Spleen (tissue), 11 donors: Measurements from ENCODE around the gene RPL23. TPM values are rescaled to one million over a fixed set of nuclear protein-coding genes. Genes with fewer than 3 reads are reported as not detected.
"Not testable (repeated sequence)": the region's sequence is repeated elsewhere in the genome, so short reads cannot be mapped to it uniquely, and the experiment has no call there.

Experiments
- DNase-seq: peaks from one replicate; pipeline ENCODE4 v3.0.0-alpha.2; 2020
- H3K27ac ChIP-seq, 8 donors: fragments of 200-600 bp; sonication (generic) in 7 of 8; 1 replicate in 4 of 8; 2 replicates in 4 of 8; pipeline versions ENCODE4 v1.5.0 to v1.8.0; 2016 to 2021; ENCODE audit warnings: inconsistent platforms in 4 of 8, mild to moderate bottlenecking in 4 of 8, moderate library complexity in 1 of 8
- H3K27me3 ChIP-seq, 7 donors: fragments of 200-600 bp; sonication (generic) in 6 of 7; replicated peaks in 1 of 7; 1 replicate in 4 of 7; 2 replicates in 3 of 7; pipeline versions ENCODE4 v1.5.0 to v1.8.0; 2016 to 2021; ENCODE audit warnings: inconsistent platforms in 3 of 7, mild to moderate bottlenecking in 1 of 7
- H3K36me3 ChIP-seq, 6 donors: fragments of 200-600 bp; sonication (generic) in 5 of 6; 1 replicate in 4 of 6; 2 replicates in 2 of 6; pipeline versions ENCODE4 v1.5.0 to v1.8.0; 2016 to 2021; ENCODE audit warnings: inconsistent platforms in 2 of 6
- H3K4me1 ChIP-seq, 6 donors: fragments of 200-600 bp; sonication (generic) in 5 of 6; 1 replicate in 3 of 6; 2 replicates in 3 of 6; pipeline versions ENCODE4 v1.5.0 to v1.8.0; 2016 to 2021; ENCODE audit warnings: inconsistent platforms in 3 of 6
- H3K4me3 ChIP-seq, 8 donors: fragments of 200-600 bp; sonication (generic) in 7 of 8; 1 replicate in 4 of 8; 2 replicates in 4 of 8; pipeline versions ENCODE4 v1.5.0 to v1.8.0; 2016 to 2021; ENCODE audit warnings: inconsistent platforms in 4 of 8, mild to moderate bottlenecking in 4 of 8, moderate library complexity in 2 of 8
- H3K9me3 ChIP-seq, 8 donors: fragments of 200-600 bp; sonication (generic) in 7 of 8; 1 replicate in 4 of 8; 2 replicates in 4 of 8; pipeline versions ENCODE4 v1.5.0 to v1.8.0; 2016 to 2021; ENCODE audit warnings: inconsistent platforms in 4 of 8
- POLR2A ChIP-seq, 3 donors: fragments of 450-650 bp; IDR thresholded peaks; one replicate each; pipeline ENCODE4 v1.5.1; 2017; ENCODE audit warnings: antibody characterized with exemption in 3 of 3, mild to moderate bottlenecking in 1 of 3
- POLR2AphosphoS5 ChIP-seq, 3 donors: sonication (generic); formaldehyde crosslinking; IDR thresholded peaks; one replicate each; pipeline ENCODE4 v1.5.1; 2017; ENCODE audit warnings: antibody characterized with exemption in 3 of 3
- WGBS, 5 donors: extraction: QIAGEN DNeasy Blood & Tissue Kit in 3 of 5; methylation state at CpG; one replicate each; pipeline versions ENCODE4 v1.1.5 to v1.1.7; 2013 to 2018; 5-methylcytosine and 5-hydroxymethylcytosine counted together
- intact Hi-C: fragments of 100-400 bp; cut with DNase I; formaldehyde crosslinking; loops from one replicate; pipeline ENCODE4 v1.15.0; 2023; ENCODE audit warnings: low total_unique reads
- polyA plus RNA-seq, 3 donors: library from polyadenylated mRNA; stranded (reverse); fragments of 200-250 nt; gene quantifications; one replicate each; pipeline ENCODE4 v1.2.1, GENCODE V29; 2013
- total RNA-seq, 7 donors: library from RNA; depleted of rRNA in 3 of 7; stranded (reverse); fragments of >200 nt in 3 of 7; fragmentation: NEBNext Ultra II Directional in 4 of 7; extraction: Animal tissue kit (Norgen Biotek cat#: 25700) in 4 of 7; gene quantifications; one replicate each; pipeline versions ENCODE4 v1.1.0 to v1.2.1, GENCODE V29; 2016 to 2021
- TF ChIP-seq, protein P1 (sequence below), 11 experiments: fragments of 200-600 bp in 7 of 11; fragments of 450-650 bp in 4 of 11; sonication (generic) in 4 of 11; IDR thresholded peaks in 8 of 11; conservative IDR thresholded peaks in 3 of 11; 1 replicate in 7 of 11; 2 replicates in 4 of 11; pipeline versions ENCODE4 v1.4.0 to v1.8.0; 2016 to 2021; ENCODE audit warnings: antibody characterized with exemption in 11 of 11, inconsistent platforms in 4 of 11, mild to moderate bottlenecking in 1 of 11
- donor health status: healthy with polysubstance abuse.
- donor health status: DM: no; HTN: no; CAD: no; lungs with moderate emphysema.
- donor health status: DM: no; HTN: no; CAD: no.
- donor health status: Bipolar disorder and iron deficiency.
- donor health status: healthy.
- donor health status: DM: no; HTN: no; CAD: no.
- donor health status: DM: yes; HTN: yes; CAD: no.

RPL23 gene
- total and polyA plus RNA-seq, 10 donors = 1,006 to 6,883 (median 1,760) TPM

GRCh38 chr17:38864636-38865398 is 11.3 kb upstream of the RPL23 start:
- 65 to 82% (median 78%) methylated on average over 11 of the region's 11 CpGs for WGBS, 5 donors
- no peak overlapping the region for H3K4me3 ChIP-seq
- H3K4me1 ChIP-seq = peaks cover 11 to 36% (median 21%) of the 10 kb centered on the region in 6 donors
- H3K27ac ChIP-seq = no peak overlapping the region
- H3K36me3 ChIP-seq = no peaks in the 10 kb centered on the region
- no peaks in the 10 kb centered on the region for H3K9me3 ChIP-seq
- TF ChIP-seq POLR2A (IDR thresholded peaks at IDR 0.05) = no peak
- TF ChIP-seq, protein P1, sequence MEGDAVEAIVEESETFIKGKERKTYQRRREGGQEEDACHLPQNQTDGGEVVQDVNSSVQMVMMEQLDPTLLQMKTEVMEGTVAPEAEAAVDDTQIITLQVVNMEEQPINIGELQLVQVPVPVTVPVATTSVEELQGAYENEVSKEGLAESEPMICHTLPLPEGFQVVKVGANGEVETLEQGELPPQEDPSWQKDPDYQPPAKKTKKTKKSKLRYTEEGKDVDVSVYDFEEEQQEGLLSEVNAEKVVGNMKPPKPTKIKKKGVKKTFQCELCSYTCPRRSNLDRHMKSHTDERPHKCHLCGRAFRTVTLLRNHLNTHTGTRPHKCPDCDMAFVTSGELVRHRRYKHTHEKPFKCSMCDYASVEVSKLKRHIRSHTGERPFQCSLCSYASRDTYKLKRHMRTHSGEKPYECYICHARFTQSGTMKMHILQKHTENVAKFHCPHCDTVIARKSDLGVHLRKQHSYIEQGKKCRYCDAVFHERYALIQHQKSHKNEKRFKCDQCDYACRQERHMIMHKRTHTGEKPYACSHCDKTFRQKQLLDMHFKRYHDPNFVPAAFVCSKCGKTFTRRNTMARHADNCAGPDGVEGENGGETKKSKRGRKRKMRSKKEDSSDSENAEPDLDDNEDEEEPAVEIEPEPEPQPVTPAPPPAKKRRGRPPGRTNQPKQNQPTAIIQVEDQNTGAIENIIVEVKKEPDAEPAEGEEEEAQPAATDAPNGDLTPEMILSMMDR (IDR thresholded peaks at IDR 0.05 in 8 of 11, conservative IDR thresholded peaks at IDR 0.05 in 3 of 11) = no peak
- TF ChIP-seq POLR2AphosphoS5 (IDR thresholded peaks at IDR 0.05) = no peak
- intact Hi-C loops = no loop called here
- no peaks in the 10 kb centered on the region for H3K27me3 ChIP-seq
- DNase-seq = no peak

DNA sequence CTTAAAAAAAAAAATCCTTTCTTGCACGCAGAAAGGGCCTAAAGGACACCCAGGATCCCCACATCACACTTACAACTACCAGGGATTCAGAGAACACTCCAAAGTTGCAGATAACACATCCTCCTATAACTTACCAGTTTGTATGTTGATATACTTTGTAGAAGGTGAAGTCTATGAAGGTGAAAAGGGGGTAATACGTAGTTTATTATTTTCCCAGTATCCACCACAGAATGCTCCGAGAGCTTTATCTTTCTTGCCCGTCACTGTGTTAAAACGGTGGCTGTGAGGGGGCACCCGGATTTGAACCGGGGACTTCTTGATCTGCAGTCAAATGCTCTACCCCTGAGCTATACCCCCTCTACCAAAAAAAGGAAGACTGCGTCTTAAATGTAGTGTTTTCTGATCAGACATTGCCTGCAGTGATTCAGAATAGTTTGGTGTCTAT is 7.9 kb upstream of the RPL23 start:
- Histone ChIP-seq H3K4me3 (no peak overlapping the region), H3K9me3 (no peaks in the 10 kb centered on the region), H3K36me3 (no peaks in the 10 kb centered on the region), H3K27ac (no peak overlapping the region), H3K27me3 (no peaks in the 10 kb centered on the region), H3K4me1 (peaks cover 0 to 14% (median 0%) of the 10 kb centered on the region in 6 donors)
- WGBS, 5 donors = 19 to 34% (median 24%) methylated on average over 8 of the region's 8 CpGs
- DNase-seq = no peak
- TF ChIP-seq POLR2AphosphoS5 (IDR thresholded peaks at IDR 0.05) = no peak
- no peak for TF ChIP-seq POLR2A (IDR thresholded peaks at IDR 0.05)
- TF ChIP-seq, protein P1 (IDR thresholded peaks at IDR 0.05 in 8 of 11, conservative IDR thresholded peaks at IDR 0.05 in 3 of 11) = no peak
- intact Hi-C loops = no loop called here

DNA sequence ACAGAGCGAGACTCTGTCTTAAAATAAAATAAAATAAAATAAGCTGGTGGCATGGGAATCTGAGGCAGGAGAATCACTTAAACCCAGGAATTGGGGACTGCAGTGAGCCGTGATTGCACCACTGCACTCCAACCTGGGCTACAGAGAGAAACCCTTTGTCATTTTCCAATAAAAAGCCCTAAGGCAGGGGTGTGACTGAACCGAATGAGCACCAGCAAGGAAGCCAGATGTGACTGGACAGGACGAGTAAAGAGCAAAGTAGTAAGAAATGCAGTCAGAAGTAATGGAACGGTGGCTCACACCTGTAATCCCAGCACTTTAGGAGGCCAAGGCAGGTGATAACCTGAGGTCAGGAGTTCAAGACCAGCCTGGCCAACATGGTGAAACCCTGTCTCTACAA is 3.8 kb upstream of the RPL23 start:
- peaks cover 0 to 7% (median 2%) of the 10 kb centered on the region in 6 donors for H3K36me3 ChIP-seq
- H3K4me3 ChIP-seq = no peak overlapping the region

GRCh38 chr17:38855101-38855714 is 1.7 kb upstream of the RPL23 start:
- 91 to 95% (median 95%) methylated on average over 28 of the region's 28 CpGs for WGBS, 5 donors
- H3K4me1 ChIP-seq = peaks cover 27 to 40% (median 34%) of the 10 kb centered on the region in 6 donors
- intact Hi-C loops, DNase-seq, H3K4me3 ChIP-seq, H3K9me3 ChIP-seq, H3K27ac ChIP-seq, H3K27me3 ChIP-seq: not testable (repeated sequence)
- H3K36me3 ChIP-seq = peaks cover 0 to 27% (median 23%) of the 10 kb centered on the region in 6 donors

More for the DNA sequence above, 3.8 kb upstream of the RPL23 start:
- DNase-seq = no peak
- WGBS, 5 donors = 77 to 92% (median 80%) methylated on average over 5 of the region's 5 CpGs
- TF ChIP-seq, protein P1 (IDR thresholded peaks at IDR 0.05 in 8 of 11, conservative IDR thresholded peaks at IDR 0.05 in 3 of 11) = no peak
- TF ChIP-seq POLR2AphosphoS5 (IDR thresholded peaks at IDR 0.05) (no peak), POLR2A (IDR thresholded peaks at IDR 0.05) (no peak)
- Histone ChIP-seq H3K9me3 (no peaks in the 10 kb centered on the region), H3K27me3 (no peaks in the 10 kb centered on the region), H3K27ac (no peak overlapping the region), H3K4me1 (peaks cover 7 to 20% (median 13%) of the 10 kb centered on the region in 6 donors)
- intact Hi-C loops = no loop called here
